ENCODE results near the gene APBB3. TPM values are rescaled to one million over a fixed set of nuclear protein-coding genes. Genes with fewer than 3 reads are reported as not detected.
"Not testable (repeated sequence)": the region's sequence is repeated elsewhere in the genome, so short reads cannot be mapped to it uniquely, and the experiment has no call there.

The APBB3 gene
- polyA plus RNA-seq, 3 donors = 23.8 to 33.1 (median 30.5) TPM

GRCh38 chr5:140579188-140579747, 14.9 kb upstream of the APBB3 start:
- DNase-seq (ENCODE audit: low read depth in 3 of 3, low spot score in 2 of 3) = not testable (repeated sequence)

DNA sequence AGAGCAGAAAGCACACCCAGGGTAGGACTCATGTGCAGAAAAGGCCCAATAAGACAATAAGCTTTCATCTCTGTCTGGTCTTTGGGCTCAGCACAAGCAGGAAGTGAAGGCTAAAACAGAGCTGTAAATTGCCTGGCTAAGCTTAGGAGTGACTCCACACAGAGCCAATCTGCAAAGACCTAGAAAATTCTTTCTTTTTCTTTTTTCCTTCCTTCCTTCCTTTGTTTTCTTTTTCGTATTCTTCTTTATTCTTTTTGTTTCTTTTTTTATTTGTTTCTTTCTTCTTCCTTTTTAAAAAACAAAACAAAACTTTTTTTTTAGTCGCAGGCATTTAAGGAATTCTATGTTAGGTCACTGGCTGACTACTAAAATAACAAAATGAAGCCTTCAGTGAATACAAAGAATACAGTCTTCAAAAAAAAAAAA, 12.4 kb upstream of the APBB3 start:
- no peak for DNase-seq (ENCODE audit: low read depth in 3 of 3, low spot score in 2 of 3)

- no peak for DNase-seq (ENCODE audit: low read depth in 3 of 3, low spot score in 2 of 3)
These were observed 10.9 kb upstream of the APBB3 start for GRCh38 chr5:140575309-140575708.

GRCh38 chr5:140574165-140574564, 9.8 kb upstream of the APBB3 start:
- no peak for DNase-seq (ENCODE audit: low read depth in 3 of 3, low spot score in 2 of 3)

DNA sequence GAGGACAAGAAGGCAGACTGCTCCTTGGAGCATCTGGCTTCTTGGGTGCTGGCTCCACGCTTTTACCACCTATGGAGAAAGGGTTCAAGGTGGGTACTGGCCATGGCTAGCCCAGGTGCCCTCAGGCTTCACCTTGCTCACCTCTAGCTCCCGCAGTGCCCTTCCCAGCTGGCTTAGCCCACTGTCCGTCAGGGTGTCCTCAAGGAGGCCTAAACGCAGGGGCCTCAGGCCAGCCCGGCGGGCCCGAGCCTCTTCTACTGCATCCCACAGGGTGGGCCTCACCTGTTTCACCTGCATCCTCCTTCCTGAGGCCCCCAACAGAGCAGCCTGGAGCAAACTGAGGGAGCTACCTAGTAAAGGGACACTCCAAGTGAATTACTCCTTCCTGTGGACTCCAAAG, 9.3 kb upstream of the APBB3 start:
- DNase-seq (ENCODE audit: low read depth in 3 of 3, low spot score in 2 of 3) = no peak

GRCh38 chr5:140571105-140571504, 6.7 kb upstream of the APBB3 start:
- DNase-seq (ENCODE audit: low read depth in 3 of 3, low spot score in 2 of 3) = no peak

GRCh38 chr5:140570488-140570887, 6.1 kb upstream of the APBB3 start:
- DNase-seq (ENCODE audit: low read depth in 3 of 3, low spot score in 2 of 3) = no peak

DNA sequence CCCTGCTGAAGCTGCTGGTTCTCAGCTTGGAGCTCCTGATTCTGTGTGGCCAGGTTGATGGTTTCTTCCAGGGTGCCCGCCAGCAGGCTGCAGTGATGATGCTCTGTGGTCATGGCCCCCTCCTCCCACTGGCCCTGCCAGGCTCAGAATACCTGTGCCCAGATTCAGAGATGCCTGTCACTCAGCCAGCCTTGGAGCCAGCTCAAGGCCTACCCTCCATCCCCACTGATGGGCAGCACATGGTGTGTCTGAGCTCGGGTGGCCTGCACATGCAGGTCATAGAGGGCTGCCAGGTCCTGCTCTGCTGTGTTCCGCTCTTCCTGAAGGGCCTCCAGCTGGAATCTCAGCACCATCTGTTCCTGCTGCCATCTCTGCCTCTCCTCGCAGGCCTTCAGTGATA, 5.7 kb upstream of the APBB3 start:
- no peak for DNase-seq (ENCODE audit: low read depth in 3 of 3, low spot score in 2 of 3)

GRCh38 chr5:140569197-140569596, 4.8 kb upstream of the APBB3 start:
- DNase-seq (ENCODE audit: low read depth in 3 of 3, low spot score in 2 of 3) = no peak

GRCh38 chr5:140568443-140569063, 4.2 kb upstream of the APBB3 start:
- no peak for DNase-seq (ENCODE audit: low read depth in 3 of 3, low spot score in 2 of 3)

DNA sequence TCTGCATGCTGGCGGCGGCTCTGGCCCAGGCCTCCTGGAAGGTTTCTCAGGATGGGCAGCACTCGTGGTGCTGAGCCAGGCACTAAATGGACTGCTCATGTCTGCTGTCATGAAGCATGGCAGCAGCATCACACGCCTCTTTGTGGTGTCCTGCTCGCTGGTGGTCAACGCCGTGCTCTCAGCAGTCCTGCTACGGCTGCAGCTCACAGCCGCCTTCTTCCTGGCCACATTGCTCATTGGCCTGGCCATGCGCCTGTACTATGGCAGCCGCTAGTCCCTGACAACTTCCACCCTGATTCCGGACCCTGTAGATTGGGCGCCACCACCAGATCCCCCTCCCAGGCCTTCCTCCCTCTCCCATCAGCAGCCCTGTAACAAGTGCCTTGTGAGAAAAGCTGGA, 3.5 kb upstream of the APBB3 start:
- DNase-seq (ENCODE audit: low read depth in 3 of 3, low spot score in 2 of 3) = no peak

DNA sequence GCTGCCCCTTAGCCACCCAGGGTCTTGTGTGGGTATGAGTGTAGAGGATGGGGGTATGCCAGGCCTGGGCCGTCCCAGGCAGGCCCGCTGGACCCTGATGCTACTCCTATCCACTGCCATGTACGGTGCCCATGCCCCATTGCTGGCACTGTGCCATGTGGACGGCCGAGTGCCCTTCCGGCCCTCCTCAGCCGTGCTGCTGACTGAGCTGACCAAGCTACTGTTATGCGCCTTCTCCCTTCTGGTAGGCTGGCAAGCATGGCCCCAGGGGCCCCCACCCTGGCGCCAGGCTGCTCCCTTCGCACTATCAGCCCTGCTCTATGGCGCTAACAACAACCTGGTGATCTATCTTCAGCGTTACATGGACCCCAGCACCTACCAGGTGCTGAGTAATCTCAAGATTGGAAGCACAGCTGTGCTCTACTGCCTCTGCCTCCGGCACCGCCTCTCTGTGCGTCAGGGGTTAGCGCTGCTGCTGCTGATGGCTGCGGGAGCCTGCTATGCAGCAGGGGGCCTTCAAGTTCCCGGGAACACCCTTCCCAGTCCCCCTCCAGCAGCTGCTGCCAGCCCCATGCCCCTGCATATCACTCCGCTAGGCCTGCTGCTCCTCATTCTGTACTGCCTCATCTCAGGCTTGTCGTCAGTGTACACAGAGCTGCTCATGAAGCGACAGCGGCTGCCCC, 2.9 kb upstream of the APBB3 start:
- no peak for DNase-seq (ENCODE audit: low read depth in 3 of 3, low spot score in 2 of 3)

DNA sequence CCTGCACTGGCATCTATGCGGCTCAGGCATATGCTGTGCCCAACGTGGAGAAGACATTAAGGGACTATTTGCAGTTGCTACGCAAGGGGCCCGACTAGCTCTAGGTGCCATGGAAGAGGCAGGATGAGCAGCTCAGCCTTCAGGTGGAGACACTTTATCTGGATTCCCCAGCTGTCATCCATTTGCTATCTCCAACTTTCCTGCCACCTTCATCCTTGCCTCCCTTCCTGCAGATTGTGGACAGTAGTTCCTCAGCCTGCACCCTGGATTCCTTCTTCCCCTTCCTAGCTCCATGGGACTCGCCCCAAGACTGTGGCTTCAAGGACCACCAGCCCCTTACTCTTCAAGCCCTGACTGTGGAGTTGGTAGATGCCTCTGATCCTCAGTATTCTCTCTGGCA, 2.3 kb upstream of the APBB3 start:
- DNase-seq (ENCODE audit: low read depth in 3 of 3, low spot score in 2 of 3) = no peak

GRCh38 chr5:140565780-140566095, 1.3 kb upstream of the APBB3 start:
- no peak for DNase-seq (ENCODE audit: low read depth in 3 of 3, low spot score in 2 of 3)

DNA sequence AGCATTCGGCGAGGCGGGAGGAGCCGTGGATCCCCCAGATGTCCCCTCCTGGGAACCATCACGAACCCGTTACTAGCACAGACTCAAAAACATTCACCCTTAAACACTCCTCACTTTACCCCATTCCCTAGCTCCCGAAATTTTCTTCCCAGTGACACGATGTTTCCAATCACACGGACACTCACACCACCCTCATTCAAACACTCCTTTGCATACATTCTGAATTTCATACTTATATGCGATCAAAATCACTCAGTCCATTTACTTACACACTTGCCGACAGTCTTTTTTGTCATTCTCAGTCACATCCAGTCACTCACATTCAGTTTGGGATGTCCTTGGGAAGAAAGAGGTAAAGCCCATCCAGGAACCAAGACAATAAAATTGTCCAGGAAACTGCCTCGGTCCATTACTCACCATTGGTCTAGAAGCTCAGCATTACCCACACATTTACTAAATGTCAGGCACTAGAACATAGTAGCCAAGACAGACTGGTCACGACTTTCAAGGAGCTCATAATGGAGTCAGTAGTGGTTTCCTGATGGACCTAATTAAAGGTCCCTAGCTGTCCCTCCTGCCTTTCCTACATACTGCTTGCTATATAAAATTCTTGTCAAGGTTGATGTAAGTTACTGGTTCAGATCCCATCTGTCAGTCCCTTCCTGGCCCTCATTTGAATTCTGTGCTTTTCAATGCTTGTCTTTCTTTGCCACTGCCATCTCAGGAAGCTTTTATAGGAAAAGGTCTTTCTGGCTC, 804 bp upstream of the APBB3 start:
- no peak for DNase-seq (ENCODE audit: low read depth in 3 of 3, low spot score in 2 of 3)

- DNase-seq (ENCODE audit: low read depth in 3 of 3, low spot score in 2 of 3) = no peak
These were observed 802 bp downstream of the APBB3 start for GRCh38 chr5:140563596-140563995.

- no peak for DNase-seq (ENCODE audit: low read depth in 3 of 3, low spot score in 2 of 3)
These were observed 2.5 kb downstream of the APBB3 start for GRCh38 chr5:140561753-140562523.

GRCh38 chr5:140560227-140560626, 4.2 kb downstream of the APBB3 start:
- DNase-seq (ENCODE audit: low read depth in 3 of 3, low spot score in 2 of 3) = no peak

GRCh38 chr5:140558542-140558941, 5.9 kb downstream of the APBB3 start:
- no peak for DNase-seq (ENCODE audit: low read depth in 3 of 3, low spot score in 2 of 3)

DNA sequence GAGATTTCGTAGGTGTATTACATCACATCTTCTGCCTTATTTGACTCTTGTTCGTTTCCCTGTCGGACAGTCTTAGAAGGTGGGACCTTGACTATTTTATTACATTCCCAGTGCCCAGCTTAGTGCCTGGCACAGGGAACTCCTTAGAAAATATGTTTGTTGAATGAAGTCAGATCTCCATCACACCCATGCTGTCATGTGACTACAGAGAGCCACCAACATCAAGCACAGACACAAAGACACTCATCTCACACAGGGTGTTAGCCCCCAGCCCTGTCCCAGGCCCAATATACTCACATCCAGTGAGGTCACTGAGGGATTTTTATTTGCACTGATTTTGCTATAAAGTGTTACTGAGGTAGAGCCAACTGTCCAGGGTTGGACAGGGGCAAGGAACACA, 6.4 kb downstream of the APBB3 start:
- no peak for DNase-seq (ENCODE audit: low read depth in 3 of 3, low spot score in 2 of 3)

Measured in right renal cortex interstitium (tissue), 3 donors.